ENCODE results near the gene STON1.
"Not testable (repeated sequence)": the region's sequence is repeated elsewhere in the genome, so short reads cannot be mapped to it uniquely, and the experiment has no call there.

The STON1 gene

DNA sequence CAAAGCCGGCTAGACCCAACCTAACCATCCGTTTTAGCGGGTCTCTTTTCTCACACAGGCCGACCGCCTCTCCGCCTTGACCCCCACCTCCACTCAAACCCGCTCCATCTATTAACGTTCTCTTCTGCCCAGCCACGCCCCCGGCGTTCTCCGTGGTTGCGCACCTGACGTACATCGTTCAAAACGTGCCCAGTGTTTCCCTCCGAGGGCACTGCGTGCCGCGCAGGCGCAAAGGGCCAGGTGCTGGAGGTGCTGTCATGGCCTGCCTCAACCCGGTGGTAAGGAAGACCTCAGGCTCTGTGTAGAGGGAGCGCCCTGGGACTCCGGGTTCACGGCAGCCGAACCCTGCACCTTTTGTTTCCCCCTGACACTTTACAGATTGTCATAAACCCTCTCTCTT lies 87.7 kb downstream of the STON1 start, which contains the start of gene GTF2A1L:
GTF2A1L (plus strand) TSS at position 239 of the 400 bp plus-strand sequence; CDS start at position 258, 19 bp downstream.
- no peak for DNase-seq

DNA sequence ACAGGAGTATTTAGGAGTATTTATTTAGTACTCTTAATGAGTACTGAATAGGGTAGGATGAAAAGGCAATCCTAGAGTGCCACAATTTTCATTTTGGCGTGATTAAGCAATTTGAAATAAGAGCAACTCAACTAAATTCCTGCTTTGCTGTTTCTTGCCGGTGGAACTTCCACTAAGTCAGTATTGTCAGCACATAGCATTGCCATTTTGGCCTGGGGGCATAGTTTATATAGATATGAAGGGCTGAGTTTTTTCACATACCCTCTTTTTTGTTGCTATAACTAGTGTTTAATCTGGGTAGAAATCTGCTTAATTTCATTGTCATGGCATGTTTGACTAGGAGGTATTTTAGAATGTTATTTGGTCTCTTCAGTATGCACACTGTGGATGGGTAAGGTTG lies 89.6 kb downstream of the STON1 start:
- no peak for DNase-seq

- no peak for DNase-seq
Measured at GRCh38 chr2:48620604-48621003, 90.7 kb downstream of the STON1 start.

GRCh38 chr2:48622691-48623090 lies 92.7 kb downstream of the STON1 start:
- not testable (repeated sequence) for DNase-seq

DNA sequence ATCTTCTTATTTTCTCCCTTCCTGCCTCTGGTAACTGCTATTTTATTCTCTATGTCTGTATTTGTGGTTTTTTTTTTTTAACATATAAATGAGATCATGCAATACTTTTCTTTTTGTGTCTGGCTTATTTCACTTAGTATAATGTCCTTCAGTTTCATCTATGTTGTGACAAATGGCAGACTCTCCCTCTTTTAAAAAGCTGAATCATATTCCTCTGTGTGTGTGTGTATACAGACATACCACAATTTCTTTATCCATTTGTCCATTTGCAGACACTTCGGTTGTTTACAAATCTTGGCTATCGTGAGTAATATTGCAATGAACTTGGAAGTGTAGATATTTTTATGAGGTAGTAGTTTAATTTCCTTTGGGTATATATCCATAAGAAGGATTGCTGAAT lies 94.7 kb downstream of the STON1 start:
- DNase-seq = no peak

GRCh38 chr2:48626047-48626446 lies 96.1 kb downstream of the STON1 start:
- no peak for DNase-seq

DNA sequence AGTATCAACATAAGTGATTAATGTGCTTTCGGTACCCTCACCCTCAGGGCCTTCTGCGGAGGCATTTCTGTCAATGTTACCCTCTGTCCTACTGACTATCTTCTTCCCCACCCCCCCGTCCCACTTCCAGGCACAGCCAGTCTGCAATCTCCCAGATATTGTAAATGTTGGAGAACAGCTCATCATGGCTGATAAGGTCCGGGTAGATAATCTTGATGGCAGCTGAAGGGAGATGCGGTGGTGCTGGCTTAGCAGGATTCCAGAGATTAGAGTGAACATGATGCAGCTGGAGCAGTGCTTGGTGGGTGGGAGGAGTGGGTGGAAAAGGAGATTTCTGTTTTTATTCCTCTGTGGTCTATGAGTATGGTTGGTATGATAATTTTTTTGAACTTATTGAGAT lies 103.2 kb downstream of the STON1 start:
- no peak for DNase-seq

DNA sequence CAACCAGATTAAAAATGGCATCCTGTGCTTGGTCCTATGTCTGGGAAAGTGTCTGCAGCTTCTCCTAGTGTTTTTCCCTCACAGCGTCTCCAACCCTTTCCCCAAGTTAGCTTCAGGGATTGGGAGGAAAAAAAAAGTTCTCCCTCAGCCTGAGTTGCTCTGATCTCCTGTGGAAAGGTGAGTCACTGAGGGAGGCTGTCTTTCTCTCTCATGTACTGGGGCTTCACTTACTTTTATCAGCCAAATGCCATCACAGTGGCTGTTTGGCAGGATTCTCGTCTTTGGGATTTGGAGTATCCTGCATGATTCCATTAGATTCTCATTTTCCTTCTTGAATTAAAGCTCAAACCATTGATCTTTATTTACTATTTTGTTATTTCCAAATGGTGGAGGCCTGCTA lies 105.8 kb downstream of the STON1 start:
- no peak for DNase-seq

DNA sequence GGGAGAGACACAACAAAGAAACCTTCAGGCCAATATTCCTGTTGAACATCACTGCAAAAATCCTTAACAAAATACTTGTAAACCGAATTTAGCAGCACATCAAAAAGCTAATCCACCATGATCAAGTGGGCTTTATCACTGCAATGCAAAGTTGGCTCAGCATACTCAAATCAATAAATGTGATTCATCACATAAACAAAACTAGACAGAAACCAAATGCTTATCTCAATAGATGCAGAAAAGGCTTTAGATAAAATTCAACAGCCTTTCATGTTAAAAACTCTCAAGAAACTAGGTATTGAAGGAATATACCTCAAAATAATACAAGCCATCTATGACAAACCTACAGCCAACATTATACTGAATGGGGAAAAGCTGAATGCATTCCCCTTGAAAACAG lies 108.3 kb downstream of the STON1 start:
- DNase-seq = no peak

Data from amygdala (tissue), 56 donors.